Muscle layer of colon (tissue), 2 donors: ENCODE data around the gene APOE.
"Not testable (repeated sequence)": the region's sequence is repeated elsewhere in the genome, so short reads cannot be mapped to it uniquely, and the experiment has no call there.

Source experiments
- H3K27ac ChIP-seq: one replicate; pipeline ENCODE4 v1.7.0; 2013; ENCODE audit warnings: low read depth, mild to moderate bottlenecking, low read length, moderate library complexity
- H3K27me3 ChIP-seq, 2 donors: one replicate each; pipeline ENCODE4 v1.7.0; 2013; ENCODE audit warnings: low read length in 2 of 2, mild to moderate bottlenecking in 2 of 2; ENCODE audit not compliant: insufficient read depth in 2 of 2, control insufficient read depth in 1 of 2
- H3K36me3 ChIP-seq: one replicate; pipeline ENCODE4 v1.7.0; 2013; ENCODE audit warnings: mild to moderate bottlenecking, low read length; ENCODE audit not compliant: insufficient read depth
- H3K4me1 ChIP-seq: one replicate; pipeline ENCODE4 v1.7.0; 2013; ENCODE audit warnings: mild to moderate bottlenecking, low read length; ENCODE audit not compliant: insufficient read depth
- H3K4me3 ChIP-seq, 2 donors: one replicate each; pipeline ENCODE4 v1.7.0; 2013; ENCODE audit warnings: low read length in 2 of 2, low read depth in 1 of 2, mild to moderate bottlenecking in 1 of 2, moderate library complexity in 1 of 2
- H3K9ac ChIP-seq: one replicate; pipeline ENCODE4 v1.7.0; 2013; ENCODE audit warnings: low read length
- H3K9me3 ChIP-seq: one replicate; pipeline ENCODE4 v1.7.0; 2013; ENCODE audit warnings: mild to moderate bottlenecking, low read length
- donor health status: abdominal sarcoma.
- donor health status: Adenocarcinoma of cecum.

Gene APOE

GRCh38 chr19:44913512-44914432 is 8.2 kb downstream of the APOE start:
- H3K4me1 ChIP-seq, H3K9ac ChIP-seq, H3K27me3 ChIP-seq, H3K36me3 ChIP-seq, H3K27ac ChIP-seq, H3K9me3 ChIP-seq: not testable (repeated sequence)
- H3K4me3 ChIP-seq, result peak overlapping the region in 1 of 2 donors; percentile 28

- H3K27ac ChIP-seq, result not testable (repeated sequence)
Measured at GRCh38 chr19:44914433-44915206, 9.0 kb downstream of the APOE start, which contains the start of gene APOC1. Gene APOC1 (plus strand): TSS chr19:44914608. CDS start chr19:44914892, 284 bp downstream.

GRCh38 chr19:44924243-44924725 is 18.7 kb downstream of the APOE start:
- no peaks in the 10 kb centered on the region for H3K9me3 ChIP-seq
- no peaks in the 10 kb centered on the region for H3K36me3 ChIP-seq
- H3K27me3 ChIP-seq, result no peaks in the 10 kb centered on the region
- no peak overlapping the region for H3K4me3 ChIP-seq
- no peak overlapping the region for H3K9ac ChIP-seq
- H3K4me1 ChIP-seq, result peaks cover 4% of the 10 kb centered on the region
- H3K27ac ChIP-seq, result no peak overlapping the region

More at GRCh38 chr19:44914433-44915206, 9.0 kb downstream of the APOE start, which contains the start of gene APOC1:
- not testable (repeated sequence) for H3K36me3 ChIP-seq, H3K9me3 ChIP-seq, H3K27me3 ChIP-seq, H3K4me1 ChIP-seq
- Histone ChIP-seq H3K4me3 (peak within 1 kb of the TSS; percentile 28 to 66), H3K9ac (peak within 1 kb of the TSS; percentile 44)

GRCh38 chr19:44925114-44925891 is 19.7 kb downstream of the APOE start:
- H3K4me3 ChIP-seq, result no peak overlapping the region
- peaks cover 4% of the 10 kb centered on the region for H3K4me1 ChIP-seq
- no peak overlapping the region for H3K9ac ChIP-seq

GRCh38 chr19:44926245-44927077 is 20.9 kb downstream of the APOE start:
- not testable (repeated sequence) for H3K27ac ChIP-seq, H3K9me3 ChIP-seq, H3K4me3 ChIP-seq, H3K27me3 ChIP-seq, H3K4me1 ChIP-seq, H3K9ac ChIP-seq, H3K36me3 ChIP-seq

More at GRCh38 chr19:44925114-44925891, 19.7 kb downstream of the APOE start:
- Histone ChIP-seq H3K27me3 (no peaks in the 10 kb centered on the region), H3K36me3 (no peaks in the 10 kb centered on the region), H3K9me3 (no peaks in the 10 kb centered on the region), H3K27ac (no peak overlapping the region)

- H3K27ac ChIP-seq, result no peak overlapping the region
- H3K4me3 ChIP-seq, result no peak overlapping the region
- no peaks in the 10 kb centered on the region for H3K27me3 ChIP-seq
- H3K36me3 ChIP-seq, result no peaks in the 10 kb centered on the region
- no peak overlapping the region for H3K9ac ChIP-seq
- H3K9me3 ChIP-seq, result no peaks in the 10 kb centered on the region
- peaks cover 4% of the 10 kb centered on the region for H3K4me1 ChIP-seq
Measured at GRCh38 chr19:44927746-44928145, 22.1 kb downstream of the APOE start.

GRCh38 chr19:44930088-44930487 is 24.5 kb downstream of the APOE start:
- Histone ChIP-seq H3K4me3 (no peak overlapping the region), H3K4me1 (peaks cover 4% of the 10 kb centered on the region), H3K27ac (no peak overlapping the region), H3K9ac (no peak overlapping the region), H3K36me3 (no peaks in the 10 kb centered on the region), H3K27me3 (no peaks in the 10 kb centered on the region), H3K9me3 (no peaks in the 10 kb centered on the region)

- no peaks in the 10 kb centered on the region for H3K36me3 ChIP-seq
- H3K27me3 ChIP-seq, result no peaks in the 10 kb centered on the region
- no peak overlapping the region for H3K9ac ChIP-seq
- H3K9me3 ChIP-seq, result no peaks in the 10 kb centered on the region
- no peak overlapping the region for H3K4me3 ChIP-seq
- H3K4me1 ChIP-seq, result peaks cover 4% of the 10 kb centered on the region
- no peak overlapping the region for H3K27ac ChIP-seq
Measured at GRCh38 chr19:44931541-44931940, 25.9 kb downstream of the APOE start.

GRCh38 chr19:44939668-44940067 is 34.1 kb downstream of the APOE start:
- no peak overlapping the region for H3K9ac ChIP-seq
- no peaks in the 10 kb centered on the region for H3K4me1 ChIP-seq
- no peak overlapping the region for H3K4me3 ChIP-seq
- H3K36me3 ChIP-seq, result no peaks in the 10 kb centered on the region
- no peaks in the 10 kb centered on the region for H3K9me3 ChIP-seq
- no peaks in the 10 kb centered on the region for H3K27me3 ChIP-seq
- no peak overlapping the region for H3K27ac ChIP-seq

- H3K27ac ChIP-seq, result no peak within 1 kb of the TSS
- H3K4me3 ChIP-seq, result no peak within 1 kb of the TSS
- no peaks in the 10 kb centered on the region for H3K36me3 ChIP-seq
- H3K9ac ChIP-seq, result no peak within 1 kb of the TSS
- H3K27me3 ChIP-seq, result no peaks in the 10 kb centered on the region
- H3K9me3 ChIP-seq, result no peaks in the 10 kb centered on the region
- no peaks in the 10 kb centered on the region for H3K4me1 ChIP-seq
Measured at GRCh38 chr19:44942067-44942571, 36.5 kb downstream of the APOE start, which contains the start of gene APOC4. Gene APOC4 (plus strand): TSS chr19:44942237. CDS start chr19:44942278, 41 bp downstream.
